ENCODE results near the gene UROS.

UROS gene

DNA sequence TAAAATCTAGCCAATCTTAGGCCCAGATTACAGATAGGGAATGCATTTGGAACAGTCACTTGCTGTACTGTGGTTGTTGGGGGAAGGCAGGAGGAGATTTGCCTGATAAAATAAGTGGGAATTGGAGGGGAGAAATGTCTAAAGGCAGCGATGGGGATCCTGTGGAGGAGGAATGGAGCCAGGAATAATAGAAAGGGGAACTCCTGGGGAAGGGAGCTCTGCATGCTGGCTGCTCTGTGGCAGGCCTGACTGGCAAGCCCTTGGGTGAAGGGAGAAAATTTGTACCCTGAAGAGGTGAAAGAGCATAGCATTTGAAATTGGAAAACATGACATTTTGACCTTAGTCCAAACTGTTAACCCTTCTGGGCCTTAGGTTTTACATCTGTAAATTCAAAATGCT is 61.1 kb downstream of the UROS start:
- no peak for DNase-seq

DNA sequence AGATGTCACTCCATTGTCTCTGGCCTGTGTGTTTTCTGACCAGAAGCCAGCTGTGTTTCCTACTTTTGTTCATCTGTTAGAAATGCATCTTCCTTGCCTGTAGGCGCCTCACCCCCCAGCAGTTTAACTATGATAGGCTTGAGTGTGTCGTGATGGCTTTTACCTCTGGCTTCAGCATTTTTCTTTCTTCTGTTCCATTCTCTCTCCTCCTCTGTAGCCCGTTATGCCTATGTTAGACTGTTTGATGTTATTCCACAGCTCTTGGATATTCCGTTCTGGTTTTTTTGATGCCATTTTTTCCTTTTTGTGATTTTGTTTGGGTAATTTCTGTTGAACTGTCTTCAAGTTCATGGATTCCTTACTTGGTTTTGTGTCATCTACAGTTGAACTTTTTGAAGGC is 65.3 kb downstream of the UROS start:
- no peak for DNase-seq

DNA sequence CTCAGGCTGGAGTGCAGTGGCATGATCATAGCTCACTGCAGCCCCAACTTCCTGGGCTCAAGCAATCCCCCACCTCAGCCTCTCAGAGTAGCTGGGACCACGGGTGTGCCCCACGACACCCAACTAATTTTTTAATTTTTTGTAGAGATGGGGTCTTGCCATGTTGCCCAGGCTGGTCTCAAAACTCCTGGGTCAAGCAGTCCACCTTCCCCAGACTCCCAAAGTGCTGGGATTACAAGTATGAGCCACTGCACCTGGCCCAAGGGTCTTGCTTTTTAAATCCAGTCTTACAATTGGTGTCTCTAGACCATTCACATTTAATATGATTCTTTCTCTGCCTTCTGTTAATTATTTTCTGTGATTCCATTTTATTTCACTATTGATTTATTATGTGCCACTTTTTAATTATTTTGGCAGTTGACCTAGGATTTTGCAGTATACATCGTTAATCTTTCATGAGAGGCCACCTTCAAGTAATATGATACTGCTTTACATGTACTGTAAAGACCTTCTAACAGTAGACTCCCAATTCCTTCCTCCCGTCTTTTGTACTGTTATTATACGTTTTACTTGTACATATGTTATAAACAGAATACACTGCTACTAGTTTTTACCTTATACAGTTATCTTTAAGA is 66.1 kb downstream of the UROS start:
- no peak for DNase-seq

GRCh38 chr10:125756196-125756595 is 66.9 kb downstream of the UROS start:
- no peak for DNase-seq

DNA sequence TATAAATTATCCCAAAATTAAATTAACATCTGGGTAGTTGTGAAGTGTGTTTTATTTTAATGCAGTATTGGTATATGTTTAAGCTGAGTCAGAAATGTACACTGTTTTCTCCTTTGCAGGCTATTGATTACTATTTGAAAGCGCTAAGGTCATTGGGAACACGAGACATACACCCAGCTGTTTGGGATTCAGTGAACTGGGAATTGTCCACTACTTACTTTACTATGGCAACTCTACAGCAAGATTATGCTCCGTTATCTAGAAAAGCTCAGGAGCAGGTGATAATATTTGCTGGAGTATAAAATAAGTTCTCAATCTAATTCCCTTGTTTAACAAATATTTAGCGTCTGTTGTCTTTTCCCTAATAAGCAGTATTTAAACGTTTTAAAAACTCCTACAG is 75.6 kb downstream of the UROS start:
- DNase-seq: no peak

GRCh38 chr10:125744909-125745308 is 78.1 kb downstream of the UROS start:
- no peak for DNase-seq

- DNase-seq: no peak
These were observed 80.6 kb downstream of the UROS start for GRCh38 chr10:125742465-125742864.

GRCh38 chr10:125739994-125740679 is 82.9 kb downstream of the UROS start:
- DNase-seq: no peak
